ENCODE data around the gene SIM2. TPM values are rescaled to one million over a fixed set of nuclear protein-coding genes. Genes with fewer than 3 reads are reported as not detected.
A peak's percentile ranks its signal among the peaks of the same experiment; 100 is the strongest.

SIM2 gene
- total and polyA plus RNA-seq, 2 experiments from 2014 or later, result 0.14 TPM; not detected in 1

DNA sequence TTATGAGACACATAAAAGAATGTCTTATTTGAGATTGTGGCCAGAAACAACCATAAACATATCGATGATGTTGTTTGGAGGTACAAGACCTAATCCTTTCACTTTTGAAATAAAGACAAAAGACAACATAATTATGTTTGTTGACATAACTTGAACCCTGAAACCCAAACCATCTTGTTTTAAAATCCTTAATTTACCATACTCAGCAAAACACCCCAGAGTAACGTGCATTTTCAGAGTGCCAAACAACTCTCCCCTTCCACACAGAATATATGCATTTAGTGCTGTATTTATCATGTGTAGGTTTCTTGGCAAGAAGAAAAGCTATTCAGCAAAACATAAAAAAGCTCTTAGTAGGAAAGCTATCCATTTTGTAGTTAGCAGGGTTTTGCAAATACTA is 17.5 kb downstream of the SIM2 start:
- Histone ChIP-seq H4K20me1 (ENCODE audit: insufficient read depth) (no peaks in the 10 kb centered on the region), H3K9me2 (ENCODE audit: insufficient read depth) (no peaks in the 10 kb centered on the region), H3K4me2 (ENCODE audit: unreplicated experiment) (no peak overlapping the region), H3K36me3 (ENCODE audit: low read depth) (no peaks in the 10 kb centered on the region), H3K79me2 (ENCODE audit: insufficient read depth) (no peaks in the 10 kb centered on the region), H3F3A (ENCODE audit: insufficient read depth) (no peaks in the 10 kb centered on the region), H2AFZ (no peak overlapping the region), H3K4me3 (no peak overlapping the region), H3K9me3 (ENCODE audit: low read depth) (no peaks in the 10 kb centered on the region), H3K9ac (no peak overlapping the region), H3K4me1 (ENCODE audit: insufficient read depth) (no peaks in the 10 kb centered on the region), H3K27me3 (replicated peaks; ENCODE audit: insufficient read depth) (peaks cover 77% of the 10 kb centered on the region), H3K27ac (no peak overlapping the region)
- in situ Hi-C loops (cut with MboI), result no loop called here
- no peak for TF ChIP-seq EZH2phosphoT487 (IDR thresholded peaks at IDR 0.05; ENCODE audit: insufficient read depth, low read depth)
- TF ChIP-seq EZH2 (IDR thresholded peaks at IDR 0.05; ENCODE audit: insufficient read depth, poor library complexity, severe bottlenecking), result no peak
- WGBS, 2 experiments (ENCODE audit: low coverage in 1 of 2, low lambda C conversion rate in 2 of 2, missing lambda C conversion rate in 2 of 2), result 46 to 49% methylated on average over 2 of the region's 2 CpGs
- DNase-seq, result no peak

GRCh38 chr21:36716836-36717235 is 17.9 kb downstream of the SIM2 start:
- in situ Hi-C loops (cut with MboI), result no loop called here
- peaks cover 76% of the 10 kb centered on the region for H3K27me3 ChIP-seq (replicated peaks; ENCODE audit: insufficient read depth)
- 56 to 57% methylated on average over 9 of the region's 9 CpGs for WGBS, 2 experiments (ENCODE audit: low coverage in 1 of 2, low lambda C conversion rate in 2 of 2, missing lambda C conversion rate in 2 of 2)

DNA sequence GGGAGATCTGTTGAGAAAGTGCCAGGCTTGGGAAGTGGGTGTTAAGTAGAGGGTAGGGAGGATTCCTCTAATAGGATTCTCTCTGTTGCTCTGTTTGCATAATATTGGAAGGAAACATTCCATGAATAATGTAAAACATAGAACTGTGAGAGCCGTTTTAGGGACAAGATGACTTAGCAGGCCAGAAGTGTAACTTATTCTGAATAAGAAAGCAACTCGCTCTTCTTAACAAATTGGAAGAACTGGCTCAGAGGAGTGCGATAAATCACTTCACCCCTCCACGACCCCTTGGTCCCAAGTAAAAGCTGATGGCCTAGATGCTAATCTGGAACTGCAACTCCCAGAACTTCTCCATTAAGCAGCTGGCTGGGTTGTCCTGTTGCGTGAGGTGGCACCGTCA is 19.1 kb downstream of the SIM2 start:
- no peaks in the 10 kb centered on the region for H3F3A ChIP-seq (ENCODE audit: insufficient read depth)
- H3K9me2 ChIP-seq (ENCODE audit: insufficient read depth), result no peaks in the 10 kb centered on the region
- no peak overlapping the region for H2AFZ ChIP-seq
- no peak overlapping the region for H3K9ac ChIP-seq
- H3K4me3 ChIP-seq, result no peak overlapping the region
- no peak for DNase-seq
- 82% methylated on average over 6 of the region's 6 CpGs for WGBS, 2 experiments (ENCODE audit: low coverage in 1 of 2, low lambda C conversion rate in 2 of 2, missing lambda C conversion rate in 2 of 2)
- no peak overlapping the region for H3K4me2 ChIP-seq (ENCODE audit: unreplicated experiment)
- H4K20me1 ChIP-seq (ENCODE audit: insufficient read depth), result no peaks in the 10 kb centered on the region
- peaks cover 65% of the 10 kb centered on the region for H3K27me3 ChIP-seq (replicated peaks; ENCODE audit: insufficient read depth)
- TF ChIP-seq EZH2phosphoT487 (IDR thresholded peaks at IDR 0.05; ENCODE audit: insufficient read depth, low read depth) (no peak), EZH2 (IDR thresholded peaks at IDR 0.05; ENCODE audit: insufficient read depth, poor library complexity, severe bottlenecking) (no peak)
- no peaks in the 10 kb centered on the region for H3K79me2 ChIP-seq (ENCODE audit: insufficient read depth)
- H3K9me3 ChIP-seq (ENCODE audit: low read depth), result no peaks in the 10 kb centered on the region
- in situ Hi-C loops (cut with MboI), result no loop called here
- H3K36me3 ChIP-seq (ENCODE audit: low read depth), result no peaks in the 10 kb centered on the region
- H3K4me1 ChIP-seq (ENCODE audit: insufficient read depth), result no peaks in the 10 kb centered on the region
- no peak overlapping the region for H3K27ac ChIP-seq

More at GRCh38 chr21:36716836-36717235, 17.9 kb downstream of the SIM2 start:
- no peak overlapping the region for H3K4me3 ChIP-seq
- H3K9ac ChIP-seq, result no peak overlapping the region
- H3K27ac ChIP-seq, result no peak overlapping the region
- H3K79me2 ChIP-seq (ENCODE audit: insufficient read depth), result no peaks in the 10 kb centered on the region
- no peaks in the 10 kb centered on the region for H3K9me3 ChIP-seq (ENCODE audit: low read depth)
- no peak overlapping the region for H2AFZ ChIP-seq
- no peak overlapping the region for H3K4me2 ChIP-seq (ENCODE audit: unreplicated experiment)
- H3K9me2 ChIP-seq (ENCODE audit: insufficient read depth), result no peaks in the 10 kb centered on the region
- no peaks in the 10 kb centered on the region for H3F3A ChIP-seq (ENCODE audit: insufficient read depth)
- H4K20me1 ChIP-seq (ENCODE audit: insufficient read depth), result no peaks in the 10 kb centered on the region
- no peaks in the 10 kb centered on the region for H3K36me3 ChIP-seq (ENCODE audit: low read depth)
- H3K4me1 ChIP-seq (ENCODE audit: insufficient read depth), result no peaks in the 10 kb centered on the region
- TF ChIP-seq EZH2 (IDR thresholded peaks at IDR 0.05; ENCODE audit: insufficient read depth, poor library complexity, severe bottlenecking), result no peak
- no peak for TF ChIP-seq EZH2phosphoT487 (IDR thresholded peaks at IDR 0.05; ENCODE audit: insufficient read depth, low read depth)
- DNase-seq, result no peak

DNA sequence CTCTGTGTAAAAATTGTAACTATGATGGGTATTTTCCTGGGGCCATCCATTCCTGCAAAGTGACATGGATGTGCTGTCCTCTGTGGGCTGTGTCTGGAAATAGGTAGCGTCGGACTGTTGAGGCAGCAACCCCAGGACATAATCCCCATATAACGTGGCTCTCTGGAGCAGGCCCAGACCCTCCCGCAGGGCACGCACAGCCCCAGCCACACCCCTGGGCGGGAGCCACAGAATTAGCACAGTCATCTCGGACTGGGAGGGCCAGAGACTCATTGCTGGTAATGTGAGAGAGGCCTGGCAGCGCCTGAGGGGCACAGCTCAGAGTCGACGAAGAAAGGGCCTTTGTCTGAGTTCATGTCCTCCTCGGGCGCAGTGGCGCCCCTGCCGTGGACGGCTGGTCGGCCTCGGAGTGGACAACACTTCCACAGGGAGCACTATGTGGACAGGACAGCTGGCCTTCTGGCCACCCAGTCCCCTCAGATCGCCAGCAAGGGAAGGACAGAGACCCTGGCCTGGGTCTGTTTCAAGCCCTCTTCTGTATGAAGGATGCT is 20.1 kb downstream of the SIM2 start:
- no peak for TF ChIP-seq EZH2 (IDR thresholded peaks at IDR 0.05; ENCODE audit: insufficient read depth, poor library complexity, severe bottlenecking)
- TF ChIP-seq EZH2phosphoT487 (IDR thresholded peaks at IDR 0.05; ENCODE audit: insufficient read depth, low read depth), result no peak
- no peak overlapping the region for H2AFZ ChIP-seq

More for the DNA sequence above, 20.1 kb downstream of the SIM2 start:
- WGBS, 2 experiments (ENCODE audit: low coverage in 1 of 2, low lambda C conversion rate in 2 of 2, missing lambda C conversion rate in 2 of 2), result 58 to 60% methylated on average over 17 to 18 of the region's 18 CpGs
- H3K79me2 ChIP-seq (ENCODE audit: insufficient read depth), result no peaks in the 10 kb centered on the region
- H3K4me2 ChIP-seq (ENCODE audit: unreplicated experiment), result no peak overlapping the region
- no peaks in the 10 kb centered on the region for H4K20me1 ChIP-seq (ENCODE audit: insufficient read depth)
- no peaks in the 10 kb centered on the region for H3K4me1 ChIP-seq (ENCODE audit: insufficient read depth)
- H3K4me3 ChIP-seq, result no peak overlapping the region
- no peaks in the 10 kb centered on the region for H3F3A ChIP-seq (ENCODE audit: insufficient read depth)
- in situ Hi-C loops (cut with MboI), result no loop called here
- peaks cover 54% of the 10 kb centered on the region for H3K27me3 ChIP-seq (replicated peaks; ENCODE audit: insufficient read depth)
- H3K9ac ChIP-seq, result no peak overlapping the region
- H3K27ac ChIP-seq, result no peak overlapping the region
- no peaks in the 10 kb centered on the region for H3K9me2 ChIP-seq (ENCODE audit: insufficient read depth)
- DNase-seq, result peak; percentile 37
- H3K9me3 ChIP-seq (ENCODE audit: low read depth), result no peaks in the 10 kb centered on the region
- H3K36me3 ChIP-seq (ENCODE audit: low read depth), result no peaks in the 10 kb centered on the region

Data from GM23248 (cell line).